Activated CD4-positive, alpha-beta T cell treated with anti-CD3 and anti-CD28 coated beads for 36 hours (primary cell): ENCODE data around the gene RER1. TPM values are rescaled to one million over a fixed set of nuclear protein-coding genes. Genes with fewer than 3 reads are reported as not detected.

ENCODE experiments used
- ATAC-seq: fragments of 200-7000 bp; cut with Tn5 transposase; one replicate; pipeline ENCODE4 v1.10.0; 2021; ENCODE audit warnings: mild to moderate bottlenecking, moderate library complexity
- CTCF ChIA-PET: fragments of 350-600 bp; sonication (Branson Sonifier 250); formaldehyde crosslinking; loops from one replicate; lab custom pipeline; 2021; ENCODE audit warnings: antibody characterized with exemption; lab: Charles Lee
- POLR2A ChIA-PET: fragments of 350-600 bp; sonication (Branson Sonifier 250); formaldehyde crosslinking; loops from one replicate; lab custom pipeline; 2021; ENCODE audit warnings: antibody characterized with exemption, inconsistent platforms; lab: Charles Lee
- DNase-seq: peaks from one replicate; pipeline ENCODE4 v3.0.0-alpha.2; 2020
- H3K27ac Mint-ChIP-seq: one replicate; pipeline ENCODE4 v1.8.0; 2021; ENCODE audit warnings: mixed read lengths
- H3K27me3 Mint-ChIP-seq: one replicate; pipeline ENCODE4 v1.8.0; 2021; ENCODE audit warnings: mixed read lengths
- H3K36me3 Mint-ChIP-seq: one replicate; pipeline ENCODE4 v1.8.0; 2021; ENCODE audit warnings: low read depth, mixed read lengths
- H3K4me1 Mint-ChIP-seq: one replicate; pipeline ENCODE4 v1.8.0; 2021; ENCODE audit warnings: mixed read lengths
- H3K4me3 Mint-ChIP-seq: one replicate; pipeline ENCODE4 v1.8.0; 2021; ENCODE audit warnings: mild to moderate bottlenecking, moderate library complexity, mixed read lengths
- H3K9me3 Mint-ChIP-seq: one replicate; pipeline ENCODE4 v1.8.0; 2021; ENCODE audit warnings: low read depth, mixed read lengths
- intact Hi-C, 2 experiments: fragments of 100-400 bp; cut with DNase I in 1 of 2; cut with micrococcal nuclease in 1 of 2; formaldehyde crosslinking; loops; one replicate each; pipeline versions ENCODE4 v1.14.2 to v1.15.1; 2022 to 2024; cut with DNase I, micrococcal nuclease
- total RNA-seq, 2 experiments: library from RNA; stranded (reverse); gene quantifications; one replicate each; pipeline ENCODE4 v1.2.3, GENCODE V29; 2021

The RER1 gene
- total RNA-seq, 2 experiments from 2014 or later, result 146 to 152 TPM

GRCh38 chr1:2348346-2349325 lies 43.0 kb upstream of the RER1 start:
- Mint-ChIP-seq H3K36me3 (no peaks in the 10 kb centered on the region), H3K27ac (no peak overlapping the region), H3K9me3 (no peaks in the 10 kb centered on the region), H3K4me3 (no peak overlapping the region), H3K27me3 (no peaks in the 10 kb centered on the region), H3K4me1 (no peaks in the 10 kb centered on the region)
- ChIA-PET POLR2A (no interaction called here), CTCF (no interaction called here)
- ATAC-seq (no peak), DNase-seq (no peak)
- intact Hi-C loops, result no loop called here

- H3K4me3 Mint-ChIP-seq, result no peak overlapping the region
- ChIA-PET CTCF (no interaction called here), POLR2A (no interaction called here)
- no peak for DNase-seq
- no peaks in the 10 kb centered on the region for H3K36me3 Mint-ChIP-seq
- H3K9me3 Mint-ChIP-seq, result no peaks in the 10 kb centered on the region
- no peaks in the 10 kb centered on the region for H3K27me3 Mint-ChIP-seq
- ATAC-seq, result no peak
- intact Hi-C loops, result no loop called here
- no peaks in the 10 kb centered on the region for H3K4me1 Mint-ChIP-seq
- H3K27ac Mint-ChIP-seq, result no peak overlapping the region
Measured at GRCh38 chr1:2349806-2350205, 41.8 kb upstream of the RER1 start.

- intact Hi-C loops, result no loop called here
- ATAC-seq (no peak), DNase-seq (no peak)
- Mint-ChIP-seq H3K36me3 (no peaks in the 10 kb centered on the region), H3K4me1 (no peaks in the 10 kb centered on the region), H3K4me3 (no peak overlapping the region), H3K9me3 (no peaks in the 10 kb centered on the region), H3K27me3 (no peaks in the 10 kb centered on the region), H3K27ac (no peak overlapping the region)
- ChIA-PET POLR2A (no interaction called here), CTCF (no interaction called here)
Measured at GRCh38 chr1:2350501-2350900, 41.1 kb upstream of the RER1 start.

- no peak overlapping the region for H3K27ac Mint-ChIP-seq
- CTCF ChIA-PET, result no interaction called here
Measured at GRCh38 chr1:2350911-2351655, 40.6 kb upstream of the RER1 start.

GRCh38 chr1:2351723-2352122 lies 39.9 kb upstream of the RER1 start:
- Mint-ChIP-seq H3K36me3 (no peaks in the 10 kb centered on the region), H3K27me3 (no peaks in the 10 kb centered on the region), H3K4me1 (no peaks in the 10 kb centered on the region), H3K27ac (no peak overlapping the region), H3K9me3 (no peaks in the 10 kb centered on the region), H3K4me3 (no peak overlapping the region)
- ATAC-seq (no peak), DNase-seq (no peak)
- intact Hi-C loops, result no loop called here
- ChIA-PET POLR2A (no interaction called here), CTCF (no interaction called here)

More at GRCh38 chr1:2350911-2351655, 40.6 kb upstream of the RER1 start:
- intact Hi-C loops, result no loop called here
- ATAC-seq (no peak), DNase-seq (no peak)
- POLR2A ChIA-PET, result no interaction called here
- no peaks in the 10 kb centered on the region for H3K27me3 Mint-ChIP-seq
- H3K9me3 Mint-ChIP-seq, result no peaks in the 10 kb centered on the region
- H3K36me3 Mint-ChIP-seq, result no peaks in the 10 kb centered on the region
- H3K4me3 Mint-ChIP-seq, result no peak overlapping the region
- no peaks in the 10 kb centered on the region for H3K4me1 Mint-ChIP-seq

- POLR2A ChIA-PET, result no interaction called here
- DNase-seq, result no peak
- Mint-ChIP-seq H3K27ac (no peak overlapping the region), H3K36me3 (no peaks in the 10 kb centered on the region), H3K4me3 (no peak overlapping the region), H3K27me3 (no peaks in the 10 kb centered on the region), H3K4me1 (no peaks in the 10 kb centered on the region), H3K9me3 (no peaks in the 10 kb centered on the region)
- no peak for ATAC-seq
- intact Hi-C loops, result no loop called here
- CTCF ChIA-PET, result interaction anchor here (0.6 to 0.9 kb wide), 2 partner anchors 156 to 924 kb away, joined by 3 to 4 read pairs; no protein-coding TSS in a partner anchor
Measured at GRCh38 chr1:2352341-2352896, 39.2 kb upstream of the RER1 start.

- no peak overlapping the region for H3K27ac Mint-ChIP-seq
- no peak for ATAC-seq
- ChIA-PET POLR2A (no interaction called here), CTCF (interaction anchor here (0.6 to 0.9 kb wide), 2 partner anchors 157 to 923 kb away, joined by 3 to 4 read pairs; no protein-coding TSS in a partner anchor)
- no peaks in the 10 kb centered on the region for H3K4me1 Mint-ChIP-seq
- no peak overlapping the region for H3K4me3 Mint-ChIP-seq
- H3K36me3 Mint-ChIP-seq, result no peaks in the 10 kb centered on the region
- intact Hi-C loops, result no loop called here
- H3K27me3 Mint-ChIP-seq, result no peaks in the 10 kb centered on the region
- no peaks in the 10 kb centered on the region for H3K9me3 Mint-ChIP-seq
- no peak for DNase-seq
Measured at GRCh38 chr1:2352897-2353550, 38.6 kb upstream of the RER1 start.

GRCh38 chr1:2353551-2354438 lies 37.8 kb upstream of the RER1 start:
- Mint-ChIP-seq H3K4me3 (no peak overlapping the region), H3K4me1 (no peaks in the 10 kb centered on the region), H3K27ac (no peak overlapping the region), H3K36me3 (no peaks in the 10 kb centered on the region), H3K27me3 (no peaks in the 10 kb centered on the region), H3K9me3 (no peaks in the 10 kb centered on the region)
- ChIA-PET CTCF (no interaction called here), POLR2A (no interaction called here)
- intact Hi-C loops, result no loop called here
- ATAC-seq (no peak), DNase-seq (no peak)

- Mint-ChIP-seq H3K4me3 (no peak overlapping the region), H3K36me3 (no peaks in the 10 kb centered on the region), H3K27me3 (no peaks in the 10 kb centered on the region), H3K27ac (no peak overlapping the region), H3K4me1 (no peaks in the 10 kb centered on the region), H3K9me3 (no peaks in the 10 kb centered on the region)
- ChIA-PET CTCF (interaction anchor here (1.0 kb wide), 1 partner anchor 180 kb away, joined by 4 read pairs; no protein-coding TSS in a partner anchor), POLR2A (no interaction called here)
- ATAC-seq, result no peak
- no peak for DNase-seq
- intact Hi-C loops, result no loop called here
Measured at GRCh38 chr1:2354511-2355372, 36.9 kb upstream of the RER1 start.
